Fibroblast of the aortic adventitia (primary cell): ENCODE data around the gene OPTN. TPM values are rescaled to one million over a fixed set of nuclear protein-coding genes. Genes with fewer than 3 reads are reported as not detected.
"Not testable (repeated sequence)": the region's sequence is repeated elsewhere in the genome, so short reads cannot be mapped to it uniquely, and the experiment has no call there.

ENCODE experiments used
- DNase-seq: peaks from one replicate; pipeline ENCODE4 v3.0.0-alpha.2; 2010; ENCODE audit warnings: low read depth
- H3K4me3 ChIP-seq: 2 replicates; pipeline ENCODE4 v1.5.1; 2011; ENCODE audit warnings: low read depth, mild to moderate bottlenecking, control low read depth, low read length, moderate library complexity
- total RNA-seq: library from RNA; depleted of rRNA; stranded (reverse); fragments of >200 nt; gene quantifications from 2 replicates; pipeline ENCODE4 v1.2.3, GENCODE V29; 2012; ENCODE audit warnings: low replicate concordance
- TF ChIP-seq, protein P1 (sequence below): IDR thresholded peaks from 2 replicates; pipeline ENCODE4 v1.5.1; 2011; ENCODE audit warnings: mild to moderate bottlenecking, low read length, control low read depth, inconsistent platforms; ENCODE audit not compliant: insufficient read depth

OPTN gene
- total RNA-seq, 1 donor, result 107 TPM

DNA sequence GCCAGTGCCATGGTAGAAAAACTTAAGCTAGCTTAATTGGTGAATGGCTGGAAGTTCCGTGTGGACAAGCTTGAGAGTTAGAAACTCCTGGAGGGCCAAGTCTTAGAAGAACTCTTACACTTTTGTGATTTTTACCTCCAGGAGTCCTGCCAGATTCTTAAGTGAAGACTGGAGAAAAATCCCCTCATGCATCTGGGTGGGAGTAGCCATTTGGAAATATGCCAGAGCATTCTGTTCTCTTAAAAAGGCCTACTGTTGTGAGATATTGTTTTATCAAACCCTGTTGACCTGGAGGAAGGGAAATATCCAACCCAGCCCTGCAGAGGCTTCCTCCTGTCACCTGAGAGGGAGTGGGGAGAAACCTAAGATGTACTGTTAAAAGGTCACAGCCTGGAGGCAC is 43.8 kb downstream of the OPTN start:
- DNase-seq, result no peak
- no peak overlapping the region for H3K4me3 ChIP-seq
- TF ChIP-seq, protein P1, sequence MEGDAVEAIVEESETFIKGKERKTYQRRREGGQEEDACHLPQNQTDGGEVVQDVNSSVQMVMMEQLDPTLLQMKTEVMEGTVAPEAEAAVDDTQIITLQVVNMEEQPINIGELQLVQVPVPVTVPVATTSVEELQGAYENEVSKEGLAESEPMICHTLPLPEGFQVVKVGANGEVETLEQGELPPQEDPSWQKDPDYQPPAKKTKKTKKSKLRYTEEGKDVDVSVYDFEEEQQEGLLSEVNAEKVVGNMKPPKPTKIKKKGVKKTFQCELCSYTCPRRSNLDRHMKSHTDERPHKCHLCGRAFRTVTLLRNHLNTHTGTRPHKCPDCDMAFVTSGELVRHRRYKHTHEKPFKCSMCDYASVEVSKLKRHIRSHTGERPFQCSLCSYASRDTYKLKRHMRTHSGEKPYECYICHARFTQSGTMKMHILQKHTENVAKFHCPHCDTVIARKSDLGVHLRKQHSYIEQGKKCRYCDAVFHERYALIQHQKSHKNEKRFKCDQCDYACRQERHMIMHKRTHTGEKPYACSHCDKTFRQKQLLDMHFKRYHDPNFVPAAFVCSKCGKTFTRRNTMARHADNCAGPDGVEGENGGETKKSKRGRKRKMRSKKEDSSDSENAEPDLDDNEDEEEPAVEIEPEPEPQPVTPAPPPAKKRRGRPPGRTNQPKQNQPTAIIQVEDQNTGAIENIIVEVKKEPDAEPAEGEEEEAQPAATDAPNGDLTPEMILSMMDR, result no peak

DNA sequence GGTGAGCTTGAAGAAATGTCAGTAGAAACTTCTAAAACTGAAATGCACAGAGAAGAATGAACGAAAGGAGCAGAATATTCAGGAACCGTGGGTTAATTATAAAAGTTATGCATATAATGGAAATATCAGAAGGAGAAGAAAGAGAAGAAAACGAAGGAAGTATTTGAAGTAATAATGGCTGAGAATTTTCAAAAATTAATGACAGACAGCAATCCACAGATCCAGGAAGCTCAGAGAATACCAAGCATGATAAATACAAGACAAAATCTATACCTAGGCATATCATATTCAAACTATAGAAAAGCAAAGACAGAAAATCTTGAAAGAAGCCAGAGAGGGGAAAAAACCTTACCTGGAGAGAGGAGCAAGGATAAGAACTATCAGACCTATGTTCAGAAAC is 44.9 kb downstream of the OPTN start:
- no peak for DNase-seq

DNA sequence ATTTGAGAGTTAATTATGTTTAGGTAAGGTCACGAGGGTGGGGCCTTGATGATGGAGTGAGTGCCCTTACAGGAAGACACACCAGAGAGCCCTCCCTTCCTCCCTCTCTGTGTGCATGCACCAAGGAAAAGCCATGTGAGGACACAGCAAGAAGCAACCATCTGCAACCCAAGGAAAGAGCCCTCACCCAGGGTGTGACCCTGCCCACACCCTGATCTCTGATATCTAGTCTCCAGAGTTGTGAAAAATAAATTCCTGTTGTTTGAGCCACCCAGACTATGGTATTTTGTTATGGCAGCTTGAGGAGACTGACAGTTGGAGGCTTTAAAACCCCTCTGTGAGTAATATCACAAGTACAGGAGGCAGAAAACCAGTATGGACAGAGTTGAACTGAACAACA is 46.4 kb downstream of the OPTN start:
- peak; percentile 23 for DNase-seq
- TF ChIP-seq, protein P1, result no peak
- no peak overlapping the region for H3K4me3 ChIP-seq

More for the DNA sequence above, 44.9 kb downstream of the OPTN start:
- TF ChIP-seq, protein P1, result no peak
- no peak overlapping the region for H3K4me3 ChIP-seq

DNA sequence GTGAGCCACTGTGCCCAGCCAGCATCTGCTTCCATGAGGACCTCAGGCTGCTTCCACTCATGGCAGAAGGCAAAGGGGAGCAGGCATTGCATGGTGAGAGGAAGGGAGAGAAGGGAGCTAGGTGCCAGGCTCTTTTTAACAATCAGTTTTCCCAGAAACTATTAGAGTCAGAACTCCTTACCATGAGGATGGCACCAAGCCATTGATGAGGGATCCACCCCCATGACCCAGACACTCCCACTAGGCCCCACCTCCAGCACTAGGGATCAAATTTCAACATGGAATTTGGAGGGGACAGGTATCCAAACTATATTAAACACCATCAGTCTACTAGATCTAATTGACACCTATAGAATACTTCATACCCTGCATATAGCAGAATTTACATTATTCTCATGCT is 47.2 kb downstream of the OPTN start:
- no peak for DNase-seq
- H3K4me3 ChIP-seq, result no peak overlapping the region
- TF ChIP-seq, protein P1, result no peak

DNA sequence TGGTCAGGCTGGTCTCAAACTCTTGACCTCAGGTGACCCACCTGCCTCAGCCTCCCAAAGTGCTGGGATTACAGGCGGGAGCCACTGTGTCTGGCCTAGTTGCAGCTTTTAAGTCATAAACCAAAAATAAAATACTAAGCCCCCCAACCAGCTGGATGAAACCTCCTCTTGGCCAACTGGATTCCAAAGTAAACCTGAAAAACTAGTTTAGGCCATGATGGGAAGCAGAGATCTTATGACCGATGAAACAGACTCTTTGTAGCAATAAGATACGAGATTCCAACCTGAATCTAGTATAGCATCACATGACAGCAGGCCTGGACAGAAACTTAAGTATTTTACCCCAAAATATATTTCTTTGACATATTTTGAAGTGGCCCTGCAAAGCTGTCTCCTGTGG is 52.3 kb downstream of the OPTN start:
- no peak for DNase-seq
- TF ChIP-seq, protein P1, result no peak
- H3K4me3 ChIP-seq, result no peak overlapping the region

DNA sequence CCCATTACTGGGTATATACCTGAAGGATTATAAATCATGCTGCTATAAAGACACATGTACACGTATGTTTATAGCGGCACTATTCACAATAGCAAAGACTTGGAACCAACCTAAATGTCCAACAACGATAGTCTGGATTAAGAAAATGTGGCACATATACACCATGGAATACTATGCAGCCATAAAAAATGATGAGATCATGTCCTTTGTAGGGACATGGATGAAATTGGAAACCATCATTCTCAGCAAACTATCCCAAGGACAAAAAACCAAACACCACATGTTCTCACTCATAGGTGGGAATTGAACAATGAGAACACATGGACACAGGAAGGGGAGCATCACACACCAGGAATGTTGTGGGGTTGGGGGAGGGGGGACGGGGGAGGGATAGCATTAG is 55.9 kb downstream of the OPTN start:
- not testable (repeated sequence) for DNase-seq, H3K4me3 ChIP-seq

DNA sequence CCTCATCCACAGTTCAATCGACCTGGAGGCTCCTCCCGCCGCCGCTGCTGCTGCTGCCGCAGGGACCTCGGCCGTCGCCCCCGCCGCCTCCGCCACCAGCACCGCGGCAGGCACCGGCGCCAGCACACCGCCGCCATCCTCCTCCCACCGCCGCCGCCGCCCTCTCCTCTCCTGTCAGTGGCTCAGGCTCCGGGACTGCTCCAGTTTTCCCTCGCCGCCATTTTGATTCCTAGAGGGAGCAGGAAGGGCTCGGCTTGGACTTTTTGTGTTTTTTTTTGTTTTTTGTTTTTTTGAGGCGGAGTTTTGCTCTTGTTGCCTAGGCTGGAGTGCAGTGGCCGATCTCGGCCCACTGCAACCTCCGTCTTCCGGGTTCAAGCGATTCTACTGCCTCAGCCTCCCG is 58.4 kb downstream of the OPTN start:
- no peak for DNase-seq
- no peak overlapping the region for H3K4me3 ChIP-seq
- TF ChIP-seq, protein P1, result no peak
